Nucleus accumbens (tissue), 56 donors: ENCODE measurements around the gene DTYMK.
A peak's percentile ranks its signal among the peaks of the same experiment; 100 is the strongest.

Experiments
- DNase-seq, 56 donors: peaks; one replicate each; lab custom pipeline; 2025; lab: John Stamatoyannopoulos, UW

Gene DTYMK

GRCh38 chr2:241708879-241709278 is 22.3 kb upstream of the DTYMK start:
- DNase-seq, result no peak

GRCh38 chr2:241706537-241706936 is 19.9 kb upstream of the DTYMK start:
- DNase-seq, result no peak

- DNase-seq, result peak in 9 of 56 donors; percentile 13 to 46 (median 36)
Measured at GRCh38 chr2:241703032-241703604, 16.5 kb upstream of the DTYMK start.

- DNase-seq, result peak in 55 of 56 donors; percentile 39 to 94 (median 83)
Measured at GRCh38 chr2:241702155-241703031, 15.8 kb upstream of the DTYMK start.

- peak; percentile 47 to 96 (median 86) for DNase-seq
Measured at GRCh38 chr2:241701399-241702154, 15.0 kb upstream of the DTYMK start, which contains the start of gene ING5. Gene ING5 (plus strand): TSS chr2:241702039. CDS start chr2:241702066, 27 bp downstream.

GRCh38 chr2:241701149-241701398 is 14.5 kb upstream of the DTYMK start:
- no peak for DNase-seq

GRCh38 chr2:241695651-241696050 is 9.0 kb upstream of the DTYMK start:
- DNase-seq, result no peak

- no peak for DNase-seq
Measured at GRCh38 chr2:241692448-241692847, 5.8 kb upstream of the DTYMK start.

GRCh38 chr2:241690202-241690717 is 3.6 kb upstream of the DTYMK start:
- DNase-seq, result no peak

GRCh38 chr2:241689306-241689705 is 2.7 kb upstream of the DTYMK start:
- no peak for DNase-seq

GRCh38 chr2:241686324-241686649 is 328 bp downstream of the DTYMK start:
- peak in 1 of 56 donors; percentile 40 for DNase-seq

GRCh38 chr2:241680827-241681599 is 5.6 kb downstream of the DTYMK start:
- DNase-seq, result no peak

- no peak for DNase-seq
Measured at GRCh38 chr2:241680044-241680443, 6.6 kb downstream of the DTYMK start.

- no peak for DNase-seq
Measured at GRCh38 chr2:241678784-241679540, 7.7 kb downstream of the DTYMK start.

- DNase-seq, result no peak
Measured at GRCh38 chr2:241678307-241678706, 8.3 kb downstream of the DTYMK start.

- no peak for DNase-seq
Measured at GRCh38 chr2:241677392-241677791, 9.2 kb downstream of the DTYMK start.

GRCh38 chr2:241676665-241677064 is 9.9 kb downstream of the DTYMK start:
- DNase-seq, result no peak

GRCh38 chr2:241675885-241676284 is 10.7 kb downstream of the DTYMK start:
- no peak for DNase-seq

- DNase-seq, result peak in 7 of 56 donors; percentile 2 to 45 (median 29)
Measured at GRCh38 chr2:241673797-241674725, 12.6 kb downstream of the DTYMK start.
